Suppressor macrophage treated with lipopolysaccharide for 4 hours (primary cell): ENCODE results near the gene HEATR3.
"Not testable (repeated sequence)": the region's sequence is repeated elsewhere in the genome, so short reads cannot be mapped to it uniquely, and the experiment has no call there.

Experiments
- DNase-seq: peaks from one replicate; pipeline ENCODE4 v3.0.0-alpha.2; 2020

The HEATR3 gene

DNA sequence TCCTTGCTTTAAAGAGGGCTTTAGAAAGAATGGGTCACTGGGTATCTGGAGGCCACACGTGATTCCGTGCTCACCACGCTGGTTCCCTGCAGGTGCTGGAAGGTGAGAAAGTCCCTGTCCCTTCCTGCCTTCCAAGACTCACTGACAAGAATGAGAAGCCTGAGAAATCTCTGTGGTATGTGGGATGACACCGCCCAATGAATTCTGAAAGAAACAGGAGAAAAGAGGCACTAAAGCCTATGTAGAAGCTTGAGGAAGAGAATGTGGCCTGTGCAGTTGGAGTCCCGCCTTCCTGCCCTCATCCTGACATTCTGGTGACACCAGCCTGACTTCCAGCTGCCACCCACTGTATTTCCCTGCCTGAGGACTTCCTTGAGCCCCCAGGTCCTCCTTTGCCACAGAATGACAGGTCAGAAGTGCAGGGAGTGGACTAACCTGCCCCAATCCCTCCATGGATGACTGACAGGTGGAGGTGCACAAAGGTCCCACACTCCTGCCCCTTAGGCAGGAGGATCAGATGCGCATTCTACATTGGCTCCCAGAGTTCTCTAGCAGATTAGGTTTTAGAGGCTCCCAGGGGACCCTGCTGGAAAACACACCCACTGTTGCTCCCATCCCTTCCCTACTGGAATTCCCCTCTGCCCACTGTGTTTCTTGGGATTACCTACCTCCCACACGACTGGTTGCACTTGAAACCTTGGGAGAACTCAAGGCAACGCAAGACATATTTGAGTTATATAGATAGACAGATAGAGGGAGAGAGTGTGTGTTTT lies 48.8 kb downstream of the HEATR3 start:
- no peak for DNase-seq

DNA sequence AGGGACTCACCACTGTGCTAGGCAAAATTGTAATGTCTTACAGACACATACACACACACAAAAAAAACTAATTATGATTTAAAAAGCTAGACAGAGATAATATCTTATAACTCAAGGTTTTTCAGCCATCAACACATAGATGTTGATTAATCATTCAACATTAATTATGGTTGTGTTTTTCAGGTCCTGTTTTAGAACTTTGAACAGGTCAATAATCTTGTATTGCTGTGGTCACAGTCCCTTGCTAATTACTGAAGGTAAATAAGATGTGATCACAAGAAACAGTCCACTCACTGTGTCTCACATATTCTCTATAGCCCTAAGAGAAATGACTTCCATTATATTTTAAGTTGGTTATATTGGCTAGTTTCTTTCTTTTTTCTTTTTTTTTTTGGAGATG lies 54.9 kb downstream of the HEATR3 start:
- DNase-seq = no peak

DNA sequence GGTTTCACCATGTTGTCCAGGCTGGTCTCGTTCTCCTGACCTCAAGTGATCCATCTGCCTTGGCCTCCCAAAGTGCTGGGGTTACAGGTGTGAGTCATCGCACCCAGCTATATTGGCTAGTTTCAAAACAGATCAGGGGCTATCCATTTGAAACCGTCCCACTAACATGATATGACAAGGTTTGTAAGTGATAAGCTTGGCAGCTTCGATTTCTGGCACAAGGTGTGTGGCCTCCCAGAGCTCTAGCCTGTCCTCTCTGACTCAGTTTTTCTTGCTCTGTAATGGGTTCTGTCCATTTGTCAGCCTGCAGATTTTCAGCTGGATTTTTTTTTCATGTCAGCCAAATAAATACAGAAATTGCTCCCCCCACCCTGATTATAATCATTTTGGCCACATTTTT lies 55.5 kb downstream of the HEATR3 start:
- DNase-seq = no peak

DNA sequence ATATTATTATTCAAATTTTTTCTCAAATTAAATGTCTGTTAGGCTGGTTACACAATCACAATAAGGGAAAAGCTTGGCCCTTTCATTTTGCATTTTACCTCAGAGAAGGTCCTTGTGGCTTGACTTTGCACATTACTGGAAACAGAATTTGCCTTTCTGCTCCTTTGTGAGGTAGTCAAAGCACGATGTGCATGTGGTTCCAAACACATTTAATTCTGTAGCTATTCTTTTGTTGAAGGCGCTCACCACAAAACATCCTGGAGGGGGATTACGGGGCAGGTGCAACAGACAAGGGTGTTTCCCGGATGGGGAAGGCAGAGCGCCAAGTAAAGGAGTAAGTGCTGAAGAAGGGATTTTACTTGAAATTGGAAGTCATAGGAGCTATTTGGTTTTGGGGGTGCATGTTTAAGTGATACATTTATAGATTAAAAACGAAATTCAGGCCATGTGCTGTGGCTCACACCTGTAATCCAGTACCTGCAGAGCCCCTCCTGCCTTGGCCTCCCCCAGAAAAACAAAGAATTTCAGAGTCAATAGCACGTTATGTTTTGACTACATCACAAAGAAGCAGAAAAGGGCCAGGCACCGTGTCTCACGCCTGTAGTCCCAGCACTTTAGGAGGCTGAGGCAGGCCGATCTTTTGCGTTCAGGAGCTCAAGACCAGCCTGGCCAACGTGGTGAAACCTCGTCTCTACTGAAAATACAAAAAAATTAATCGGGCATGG lies 56.1 kb downstream of the HEATR3 start:
- DNase-seq = no peak

GRCh38 chr16:50123417-50123816 lies 57.6 kb downstream of the HEATR3 start:
- no peak for DNase-seq

DNA sequence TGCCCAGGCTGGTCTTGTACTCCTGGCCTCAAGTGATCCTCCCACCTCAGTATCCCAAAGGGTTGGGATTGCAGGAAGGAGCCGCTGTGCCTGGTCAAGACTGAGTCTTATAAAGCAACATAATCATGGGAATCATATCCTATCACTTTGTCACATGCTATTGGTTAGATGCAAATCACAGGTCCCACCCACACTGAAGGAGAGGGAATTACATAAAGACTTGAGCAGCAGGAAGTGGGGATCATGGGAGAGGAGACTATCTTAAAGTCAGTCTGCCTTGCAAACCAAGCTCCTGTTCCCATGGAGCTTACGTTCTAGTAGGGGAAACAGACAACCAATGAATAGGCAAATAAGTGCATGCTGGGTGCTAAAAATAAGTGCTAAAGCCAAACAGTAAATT lies 59.0 kb downstream of the HEATR3 start:
- DNase-seq = peak; percentile 5

DNA sequence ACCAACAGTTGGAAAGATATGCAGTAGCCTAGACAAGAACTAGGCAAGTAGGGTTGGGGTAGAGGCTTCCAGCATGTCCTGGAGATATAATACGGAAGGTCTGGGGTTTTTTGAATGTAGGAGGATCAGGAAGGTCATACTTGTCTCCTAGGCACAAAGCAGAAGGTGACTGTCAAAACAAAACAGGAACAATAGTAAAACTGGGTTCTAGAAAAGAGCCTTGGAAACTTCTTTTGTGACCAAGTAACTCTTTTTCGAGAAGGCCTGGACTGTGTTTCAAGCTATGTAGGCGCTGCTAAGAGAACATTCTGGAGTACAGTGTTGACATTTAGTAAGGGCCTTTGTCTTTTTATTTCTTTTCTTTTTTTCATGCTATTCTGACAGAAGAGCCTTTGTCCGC lies 60.4 kb downstream of the HEATR3 start:
- DNase-seq = peak; percentile 19

DNA sequence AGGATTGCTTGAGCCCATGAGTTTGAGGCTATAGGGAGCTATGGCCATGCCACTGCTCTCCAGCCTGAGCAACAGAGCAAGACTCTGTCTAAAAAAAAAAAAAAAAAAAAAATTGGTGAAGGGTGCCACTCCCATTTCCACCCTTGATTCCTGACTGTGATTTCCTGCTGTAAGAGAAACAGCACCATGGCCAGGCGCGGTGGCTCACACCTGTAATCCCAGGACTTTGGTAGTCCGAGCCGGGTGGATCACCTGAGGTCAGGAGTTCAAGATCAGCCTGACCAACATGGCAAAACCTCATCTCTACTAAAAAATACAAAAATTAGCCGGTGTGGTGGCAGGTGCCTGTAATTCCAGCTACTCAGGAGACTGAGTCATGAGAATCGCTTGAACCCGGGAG lies 66.8 kb downstream of the HEATR3 start:
- DNase-seq = not testable (repeated sequence)

DNA sequence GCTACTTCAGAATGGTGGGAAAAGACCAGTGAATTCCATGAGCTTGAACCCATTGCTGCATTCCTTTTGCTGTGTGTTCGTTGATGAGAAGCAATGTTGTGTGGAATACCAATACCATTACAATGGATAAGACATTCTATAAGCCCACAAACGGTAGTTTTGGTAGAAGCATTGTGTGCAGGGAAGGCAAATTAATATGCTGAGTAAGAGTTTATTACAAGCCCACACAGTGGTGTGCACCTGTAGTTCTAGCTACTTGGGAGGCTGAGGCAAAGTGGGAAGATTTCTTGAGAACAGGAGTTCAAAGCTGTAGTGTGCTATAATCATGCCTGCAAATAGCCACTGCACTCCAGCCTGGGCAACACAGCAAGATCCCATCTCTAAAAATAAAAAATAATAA lies 67.4 kb downstream of the HEATR3 start:
- no peak for DNase-seq

DNA sequence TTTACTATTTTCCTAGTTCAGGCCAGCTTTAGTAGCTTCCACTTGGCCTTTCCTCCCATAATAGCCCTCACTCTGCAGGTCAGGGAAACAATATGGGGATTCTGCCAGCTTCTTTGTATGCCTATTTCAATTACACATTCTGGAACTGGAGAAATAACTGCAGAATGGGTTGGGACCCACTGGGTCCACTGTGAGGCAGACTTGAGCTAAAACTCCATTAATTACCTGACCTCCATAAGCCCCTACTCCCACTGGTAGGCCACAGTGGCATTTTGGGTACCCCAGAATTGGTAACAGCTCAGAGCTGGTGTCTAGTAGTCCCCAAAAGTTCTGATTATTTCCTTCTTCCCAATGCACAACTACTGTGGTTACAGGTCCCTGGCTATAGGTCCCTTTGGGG lies 70.6 kb downstream of the HEATR3 start:
- DNase-seq = no peak

GRCh38 chr16:50137268-50137667 lies 71.5 kb downstream of the HEATR3 start:
- no peak for DNase-seq

GRCh38 chr16:50139580-50139979 lies 73.8 kb downstream of the HEATR3 start:
- no peak for DNase-seq

DNA sequence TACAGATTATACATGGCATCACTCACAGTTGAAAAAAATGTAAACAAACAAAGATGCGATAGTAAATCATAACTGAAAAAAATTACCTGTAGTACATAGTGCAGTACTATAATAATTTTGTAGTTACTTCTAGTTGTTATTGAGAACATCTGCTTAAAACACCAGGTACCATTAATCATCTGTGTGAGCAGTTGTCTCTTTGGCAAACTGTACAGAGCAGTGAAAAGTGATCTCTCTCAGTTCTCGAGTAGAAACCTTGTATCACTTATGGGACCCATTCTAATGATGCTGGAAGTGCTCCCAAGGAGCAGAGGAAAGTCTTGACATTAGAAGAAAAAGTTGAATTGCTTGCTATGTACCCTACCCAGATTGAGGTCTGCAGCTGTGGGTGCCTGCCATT lies 78.4 kb downstream of the HEATR3 start:
- DNase-seq = no peak

DNA sequence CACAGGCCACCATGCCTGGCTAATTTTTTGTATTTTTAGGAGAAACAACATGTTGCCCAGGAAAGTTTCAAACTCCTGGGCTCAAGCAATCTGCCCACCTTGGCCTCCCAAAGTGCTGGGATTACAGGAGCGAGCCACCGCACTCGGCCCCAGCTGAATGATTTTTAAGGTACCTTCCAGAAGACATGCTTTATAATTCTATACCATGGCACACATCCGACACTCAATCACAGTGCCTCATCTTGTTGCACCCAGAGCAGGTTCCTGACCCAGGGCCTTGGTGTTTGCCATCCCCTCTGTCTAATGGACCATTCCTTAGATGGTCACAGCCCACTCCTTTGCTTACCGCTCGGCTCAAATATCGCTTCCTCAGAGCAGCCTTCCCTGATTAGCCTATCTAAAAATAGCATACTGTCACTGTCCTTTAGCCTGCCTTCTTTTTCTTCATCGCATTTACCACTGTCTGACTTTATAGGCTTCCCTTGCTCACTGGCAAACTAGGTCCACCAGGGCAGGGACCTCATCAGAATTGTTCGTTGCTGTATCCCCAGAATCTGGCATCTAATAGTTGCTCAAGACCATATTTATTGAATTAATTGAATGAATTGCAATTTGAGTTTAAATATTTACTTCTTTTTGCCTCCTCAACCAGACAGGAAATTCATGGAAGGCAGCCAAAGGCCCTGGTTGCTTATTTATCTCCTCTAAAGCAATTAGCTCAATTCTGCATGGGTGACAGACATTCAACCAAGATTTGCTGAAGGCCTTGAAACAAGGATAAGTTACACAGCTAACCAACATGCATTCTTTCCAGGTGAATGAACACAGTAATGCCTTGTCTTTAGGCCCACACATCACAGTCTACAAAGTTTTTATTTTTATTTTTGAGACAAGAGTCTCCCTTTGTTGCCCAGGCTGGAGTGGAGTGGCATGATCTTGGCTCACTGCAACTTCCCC lies 81.0 kb downstream of the HEATR3 start:
- no peak for DNase-seq

DNA sequence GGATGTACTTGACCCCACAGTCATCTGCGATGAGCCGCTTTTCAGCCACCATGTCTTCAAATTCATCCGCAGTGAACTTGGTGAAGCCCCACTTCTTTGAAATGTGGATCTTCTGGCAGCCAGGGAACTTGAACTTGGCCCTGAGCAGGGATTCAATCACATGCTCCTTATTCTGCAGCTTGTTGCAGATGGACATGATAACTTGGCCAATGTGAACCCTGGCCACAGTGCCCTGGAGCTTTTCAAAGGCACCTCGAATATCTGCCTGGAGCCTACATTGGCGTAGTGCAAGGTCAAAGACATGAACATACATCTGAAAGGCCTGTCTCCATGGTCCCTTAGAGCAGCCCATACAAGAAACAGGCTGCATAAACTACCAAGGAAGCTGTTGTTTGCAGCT lies 85.6 kb downstream of the HEATR3 start:
- DNase-seq = no peak

DNA sequence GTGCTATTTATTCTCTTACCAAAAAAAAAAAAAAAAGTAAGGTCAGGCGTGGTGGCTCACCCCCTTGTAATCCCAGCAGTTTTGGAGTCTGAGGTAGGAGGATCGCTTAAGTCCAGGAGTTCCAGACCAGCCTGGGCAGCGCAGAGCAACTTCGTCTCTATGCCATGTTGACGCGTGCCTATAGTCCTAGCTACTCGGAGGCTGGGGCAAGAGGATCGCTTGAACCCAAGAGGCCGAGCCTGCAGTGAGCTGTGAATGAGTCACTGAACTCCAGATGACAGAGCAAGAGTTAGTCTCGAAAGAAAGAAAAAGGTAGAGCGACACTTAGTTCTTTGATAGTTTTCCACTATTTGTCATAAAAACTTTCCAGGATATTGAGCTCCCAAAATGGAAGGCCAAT lies 86.0 kb downstream of the HEATR3 start:
- DNase-seq = no peak

DNA sequence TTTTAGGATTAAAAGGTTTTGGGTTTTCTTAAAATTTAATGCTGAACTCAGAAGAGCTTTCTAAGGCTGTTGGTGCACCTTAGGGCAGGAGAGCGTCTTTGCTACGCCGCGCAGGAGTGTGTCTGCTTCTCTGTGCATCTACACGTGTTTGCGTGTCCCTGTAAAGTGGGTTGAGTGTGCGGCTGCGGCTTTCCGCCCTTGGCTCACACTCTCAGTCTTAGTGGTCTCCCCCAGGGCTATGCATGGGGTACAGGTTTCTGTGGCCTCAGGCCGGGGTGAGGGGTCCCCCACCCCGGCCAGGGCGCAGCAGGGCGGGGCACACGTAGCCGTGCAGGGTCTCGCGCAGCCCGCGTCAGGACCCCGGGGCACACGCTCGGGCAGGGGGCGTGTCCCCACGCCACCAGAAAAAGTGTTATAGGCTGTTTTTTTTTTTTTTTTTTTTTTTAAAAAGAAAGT lies 86.6 kb downstream of the HEATR3 start:
- peak; percentile 31 for DNase-seq

DNA sequence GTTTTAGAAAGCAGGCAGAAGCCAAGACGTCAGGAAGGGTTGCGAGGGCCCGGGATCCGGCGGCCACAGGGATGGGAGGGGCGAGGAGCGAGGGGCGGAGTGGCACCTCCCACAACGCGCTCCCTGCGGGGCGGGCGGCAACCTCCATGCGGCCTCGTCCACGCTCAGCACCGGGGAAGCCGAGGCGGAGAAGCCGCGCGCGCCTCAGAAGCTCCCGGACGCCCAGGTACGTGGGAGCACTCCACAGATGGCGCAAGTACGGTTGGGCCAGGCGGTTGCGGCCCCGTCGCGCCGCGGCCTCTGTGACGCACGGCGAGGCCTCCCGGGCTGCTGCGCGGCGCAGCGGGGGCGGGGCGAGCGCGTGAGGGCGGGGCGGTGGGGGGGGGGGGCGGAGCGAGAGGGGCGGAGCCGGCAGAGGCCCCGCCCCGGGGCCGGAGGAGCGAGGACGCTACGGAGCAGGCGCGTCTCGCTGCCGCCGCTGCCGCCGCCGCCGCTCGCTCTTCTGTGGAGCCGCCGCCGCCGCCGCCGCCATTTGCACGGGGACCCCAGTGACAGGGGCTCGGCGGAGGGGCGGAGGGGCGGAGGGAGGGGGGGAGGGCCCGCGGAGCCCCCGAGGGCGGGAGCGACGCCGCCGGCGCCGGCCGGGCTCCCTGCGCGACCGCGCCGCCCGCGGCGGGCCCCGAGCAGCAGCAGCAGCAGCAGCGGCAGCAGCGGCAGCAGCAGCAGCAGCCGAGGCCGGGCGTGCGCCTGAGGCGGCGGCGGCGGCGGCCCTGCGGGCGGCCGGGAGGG lies 87.2 kb downstream of the HEATR3 start, which contains the start of gene TENT4B:
TSS of gene TENT4B (plus strand) at position 500 of the 789 bp plus-strand sequence. CDS start 316 bp downstream, outside the sequence.
- peak; percentile 90 for DNase-seq

- peak; percentile 53 for DNase-seq
Measured at GRCh38 chr16:50153596-50154419, 88.0 kb downstream of the HEATR3 start.

GRCh38 chr16:50154420-50154950 lies 88.7 kb downstream of the HEATR3 start:
- DNase-seq = peak; percentile 20

- DNase-seq = no peak
Measured at GRCh38 chr16:50155925-50156324, 90.2 kb downstream of the HEATR3 start.
